Left forelimb (tissue), 1 donor: ENCODE data around the gene MYPOP.
"Not testable (repeated sequence)": the region's sequence is repeated elsewhere in the genome, so short reads cannot be mapped to it uniquely, and the experiment has no call there.

Experiments
- DNase-seq: peaks from one replicate; pipeline ENCODE4 v3.0.0-alpha.2; 2018; ENCODE audit warnings: low spot score

MYPOP gene

GRCh38 chr19:45908956-45909355 is 6.5 kb upstream of the MYPOP start:
- no peak for DNase-seq

GRCh38 chr19:45906221-45906620 is 3.8 kb upstream of the MYPOP start:
- DNase-seq: no peak

- no peak for DNase-seq
Observed at GRCh38 chr19:45905011-45905410, 2.6 kb upstream of the MYPOP start.

DNA sequence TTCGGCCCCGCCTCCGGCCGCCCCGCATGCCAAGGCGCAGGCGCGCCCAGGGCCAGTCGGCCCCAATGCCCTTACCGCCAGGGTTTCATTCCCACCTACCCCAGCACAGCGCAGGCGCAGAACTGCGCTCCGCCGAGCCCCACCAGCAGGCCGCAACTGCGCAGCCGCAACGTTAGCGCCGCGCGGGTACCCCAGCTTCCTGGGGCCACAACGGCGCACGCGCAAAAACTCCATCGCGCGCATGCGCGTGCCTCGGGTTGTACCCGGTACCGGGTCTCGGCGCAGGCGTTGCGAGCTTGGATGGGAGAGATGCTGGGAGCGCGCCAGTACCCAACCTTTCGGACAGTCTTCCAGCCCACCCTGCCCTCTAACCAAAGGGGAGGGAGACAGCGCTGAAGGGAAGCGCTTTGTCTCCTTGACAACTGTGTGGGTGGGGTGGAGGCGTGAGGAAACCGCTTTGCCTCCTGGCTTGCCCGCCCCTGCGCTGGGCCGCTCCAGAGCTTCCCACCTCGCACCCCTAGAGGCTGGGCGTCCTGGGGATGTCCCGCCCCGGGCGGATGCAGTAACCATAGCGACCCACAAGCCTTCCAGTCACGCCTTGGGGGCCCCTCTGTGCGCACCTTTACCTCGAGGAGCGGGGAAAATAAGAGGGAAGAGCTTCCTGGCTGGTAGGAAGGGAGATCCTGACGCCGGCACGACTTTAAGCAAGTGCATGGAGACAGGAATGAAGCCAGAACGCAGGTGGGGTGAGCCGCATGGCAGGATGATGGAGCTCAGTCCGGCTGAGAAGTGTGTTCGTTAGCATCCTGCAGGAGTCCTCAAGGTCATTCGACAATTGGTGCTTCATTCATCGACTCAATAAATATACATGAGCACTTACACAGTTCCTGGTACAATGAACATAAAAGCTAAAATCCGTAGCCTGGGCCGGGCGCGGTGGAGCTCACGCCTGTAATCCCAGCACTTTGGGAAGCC is 525 bp upstream of the MYPOP start:
- peak; percentile 99 for DNase-seq

- DNase-seq: no peak
Observed at GRCh38 chr19:45901432-45901911, 941 bp downstream of the MYPOP start.

- no peak for DNase-seq
Observed at GRCh38 chr19:45900738-45901431, 1.5 kb downstream of the MYPOP start.

- DNase-seq: no peak
Observed at GRCh38 chr19:45899919-45900589, 2.4 kb downstream of the MYPOP start.

GRCh38 chr19:45899253-45899652 is 3.2 kb downstream of the MYPOP start:
- DNase-seq: no peak

- DNase-seq: no peak
Observed at GRCh38 chr19:45897261-45897812, 5.1 kb downstream of the MYPOP start.

GRCh38 chr19:45895983-45896599 is 6.3 kb downstream of the MYPOP start:
- not testable (repeated sequence) for DNase-seq

GRCh38 chr19:45895519-45895972 is 6.9 kb downstream of the MYPOP start:
- no peak for DNase-seq

DNA sequence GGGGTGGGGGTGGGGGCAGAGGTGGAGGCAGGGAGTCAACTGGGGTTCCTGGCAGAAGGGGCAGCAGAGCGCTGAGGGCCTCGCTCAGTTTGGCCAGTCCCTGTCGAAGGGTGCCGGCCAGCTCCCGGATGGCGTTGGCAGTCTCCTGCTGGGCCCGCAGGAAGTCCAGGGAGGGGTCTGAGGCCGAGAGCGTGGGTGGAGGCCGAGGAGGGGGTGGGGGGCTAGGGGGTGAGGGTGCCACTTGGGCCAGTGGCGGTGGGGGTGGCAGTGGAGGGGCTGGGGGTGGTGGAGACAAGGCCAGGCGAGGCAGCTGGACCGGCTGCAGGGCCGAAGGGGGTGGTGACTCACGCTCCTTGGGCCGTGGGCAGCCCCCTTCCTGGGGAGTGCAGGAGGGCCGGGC is 11.5 kb downstream of the MYPOP start:
- no peak for DNase-seq

GRCh38 chr19:45889210-45889885 is 13.1 kb downstream of the MYPOP start:
- DNase-seq: no peak

DNA sequence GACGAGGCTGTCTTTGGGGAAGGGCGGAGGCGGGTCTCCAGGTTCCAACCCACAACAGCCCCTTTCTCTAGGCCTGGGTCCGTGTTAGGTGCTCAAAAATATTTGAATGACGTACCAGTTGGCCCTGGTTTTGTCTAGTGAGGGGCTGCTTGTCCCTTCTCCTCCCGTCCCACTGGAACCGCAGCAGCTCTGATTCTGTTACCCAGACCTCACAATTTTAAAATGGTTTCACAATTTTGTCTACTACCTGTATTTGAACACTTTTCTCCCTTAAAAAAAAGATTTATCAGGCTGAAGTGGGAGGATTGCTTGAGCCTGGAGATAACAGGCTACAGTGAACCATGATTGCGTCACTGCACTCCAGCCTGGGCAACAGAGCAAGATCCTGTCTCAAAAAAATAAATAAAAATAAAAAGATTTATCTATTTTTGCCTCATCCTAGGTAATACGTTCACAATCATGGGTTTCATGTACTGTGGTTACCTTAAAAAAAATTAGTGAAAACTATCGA is 15.2 kb downstream of the MYPOP start:
- DNase-seq: no peak

- peak; percentile 95 for DNase-seq
Observed at GRCh38 chr19:45886427-45887199, 15.8 kb downstream of the MYPOP start.

DNA sequence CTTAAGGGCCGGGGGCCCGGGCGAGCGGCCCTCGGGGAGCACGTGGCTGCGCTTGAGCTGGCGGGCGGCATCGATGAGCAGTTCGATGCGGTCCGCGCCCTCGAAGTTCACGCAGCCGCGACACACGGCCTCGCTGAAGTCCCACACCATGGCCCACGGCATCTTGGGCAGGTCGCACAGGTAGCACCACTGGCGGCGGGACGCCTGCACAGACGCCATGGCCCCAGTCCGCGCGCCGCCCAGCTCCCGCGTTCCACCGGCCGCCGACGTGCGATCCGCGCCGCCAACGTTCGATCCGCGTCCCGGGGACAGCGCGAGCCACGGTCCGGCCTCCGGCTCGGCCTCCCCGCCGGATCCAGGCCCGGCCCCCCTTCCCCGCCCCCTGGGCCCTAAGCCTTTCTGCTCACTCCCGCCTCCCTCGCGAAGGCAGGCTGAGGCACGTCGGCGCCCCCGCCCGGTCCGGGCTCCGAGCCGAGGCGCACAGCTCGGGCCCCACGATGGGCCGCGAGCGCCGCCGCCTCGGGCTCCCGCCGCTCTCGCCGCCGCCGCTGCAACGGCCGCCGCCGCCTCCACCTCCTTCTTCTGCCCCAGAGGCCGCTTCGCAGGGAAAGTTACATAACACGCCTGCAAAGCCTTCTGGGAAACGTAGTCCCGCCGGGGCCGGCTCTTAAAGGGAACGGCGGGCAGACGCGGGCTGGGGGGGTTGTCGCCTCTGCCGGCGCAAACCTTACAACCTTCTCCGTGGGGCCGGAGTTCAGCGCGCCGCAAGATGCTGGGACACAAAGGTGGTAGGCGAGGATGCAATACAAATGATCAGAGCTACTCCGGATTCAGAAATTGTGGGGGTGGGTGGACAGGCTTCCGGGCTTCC is 16.6 kb downstream of the MYPOP start, which contains the start of gene IRF2BP1:
Gene IRF2BP1, minus strand, starts transcription at position 586 of the 871 bp plus-strand sequence. Its CDS starts 367 bp downstream, at position 219.
- peak; percentile 95 for DNase-seq

- no peak for DNase-seq
Observed at GRCh38 chr19:45884682-45885555, 17.5 kb downstream of the MYPOP start.
